Measurements from ENCODE around the gene GFOD2.

GRCh38 chr16:67760956-67761230 is 41.8 kb upstream of the GFOD2 start:
- TF ChIP-seq GATA2 (IDR thresholded peaks at IDR 0.05; ENCODE audit: low read depth, low read length) (no peak), GATA3 (IDR thresholded peaks at IDR 0.05; ENCODE audit: low read depth, low read length) (no peak)
